HG03457 (cell line): ENCODE results near the gene DMRT1.
"Not testable (repeated sequence)": the region's sequence is repeated elsewhere in the genome, so short reads cannot be mapped to it uniquely, and the experiment has no call there.

Source experiments
- ATAC-seq: cut with Tn5 transposase; IDR thresholded peaks from one replicate; pipeline ENCODE4 v1.9.1; 2021; ENCODE audit warnings: moderate number of reproducible peaks; ENCODE audit not compliant: unreplicated experiment

Gene DMRT1

DNA sequence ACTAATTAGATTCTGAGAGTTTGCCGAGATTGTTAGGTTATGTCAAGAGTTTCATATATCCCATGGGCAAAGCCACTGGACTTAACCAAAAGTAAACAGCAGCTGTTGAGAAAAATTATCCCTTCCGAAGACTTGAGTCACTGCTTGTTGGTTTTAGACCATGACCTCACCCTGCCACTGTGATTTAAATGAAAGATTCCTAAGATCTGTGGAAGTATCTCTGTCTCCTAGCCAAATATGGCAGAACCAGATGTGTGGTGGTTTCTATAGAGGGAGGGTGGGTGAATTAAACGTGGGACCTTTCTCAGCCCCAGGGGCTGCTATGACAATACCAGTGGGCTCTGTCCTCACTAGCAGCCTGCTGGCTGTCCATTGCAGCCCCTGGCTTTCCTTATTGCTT lies 154.3 kb downstream of the DMRT1 start:
- no peak for ATAC-seq

DNA sequence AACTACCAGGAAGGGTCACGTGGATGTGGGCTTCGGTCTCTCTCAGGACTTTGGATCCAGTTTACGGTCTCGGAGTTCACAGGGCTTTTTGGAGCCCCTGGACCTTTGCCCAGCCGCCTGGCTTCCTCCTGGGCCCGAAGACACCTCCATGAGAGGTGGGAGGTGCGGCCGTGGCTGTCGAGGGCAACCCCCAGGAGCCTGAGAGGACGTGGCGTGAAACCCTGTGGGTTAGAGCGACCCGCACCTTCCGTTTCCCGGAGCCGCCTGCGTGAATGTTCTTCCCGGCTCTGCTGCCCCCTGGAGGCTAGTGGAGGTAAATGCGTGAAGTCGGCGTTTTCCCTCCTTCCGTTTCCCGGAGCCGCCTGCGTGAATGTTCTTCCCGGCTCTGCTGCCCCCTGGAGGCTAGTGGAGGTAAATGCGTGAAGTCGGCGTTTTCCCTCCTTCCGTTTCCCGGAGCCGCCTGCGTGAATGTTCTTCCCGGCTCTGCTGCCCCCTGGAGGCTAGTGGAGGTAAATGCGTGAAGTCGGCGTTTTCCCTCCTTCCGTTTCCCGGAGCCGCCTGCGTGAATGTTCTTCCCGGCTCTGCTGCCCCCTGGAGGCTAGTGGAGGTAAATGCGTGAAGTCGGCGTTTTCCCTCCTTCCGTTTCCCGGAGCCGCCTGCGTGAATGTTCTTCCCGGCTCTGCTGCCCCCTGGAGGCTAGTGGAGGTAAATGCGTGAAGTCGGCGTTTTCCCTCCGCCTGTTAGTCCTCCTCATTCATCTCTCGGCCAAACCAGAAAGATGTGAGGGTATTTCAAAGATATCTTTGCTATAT lies 157.0 kb downstream of the DMRT1 start:
- not testable (repeated sequence) for ATAC-seq

DNA sequence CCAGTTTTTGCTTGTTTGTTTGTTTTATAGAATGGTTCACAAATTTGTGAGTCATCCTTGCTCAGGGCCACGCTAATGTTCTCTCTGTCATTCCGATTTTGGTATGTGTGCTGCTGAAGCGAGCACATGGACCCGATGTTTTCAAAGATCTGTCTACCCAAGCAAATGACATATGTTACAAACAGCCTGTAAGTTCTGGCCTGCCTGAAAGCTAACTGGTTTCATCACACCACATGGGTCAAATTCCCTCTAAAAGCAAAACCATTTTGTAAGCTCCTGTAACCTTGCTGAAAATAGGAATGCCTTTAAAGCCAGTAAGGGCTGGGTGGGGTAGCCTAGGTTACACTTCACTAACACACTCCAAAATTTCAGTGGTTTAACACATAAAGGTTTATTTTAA lies 160.3 kb downstream of the DMRT1 start:
- ATAC-seq = no peak

DNA sequence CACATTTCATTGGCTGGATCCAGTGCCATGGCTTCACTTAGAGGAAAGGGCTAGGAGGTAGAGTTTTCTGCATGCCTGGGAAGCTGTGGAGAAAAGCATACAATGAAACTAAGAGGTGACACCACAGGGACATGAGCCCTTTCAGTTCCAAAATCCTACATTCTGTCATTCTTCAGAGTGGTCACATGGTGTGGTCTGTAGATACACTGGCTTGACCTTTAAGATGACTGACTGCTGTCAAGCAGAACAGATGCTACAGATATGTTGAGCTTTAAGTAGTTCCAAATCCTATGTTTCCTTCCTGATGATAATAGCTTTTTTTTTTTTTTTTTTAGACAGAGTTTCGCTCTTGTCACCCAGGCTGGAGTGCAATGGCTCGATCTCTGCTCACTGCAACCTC lies 161.2 kb downstream of the DMRT1 start:
- no peak for ATAC-seq

DNA sequence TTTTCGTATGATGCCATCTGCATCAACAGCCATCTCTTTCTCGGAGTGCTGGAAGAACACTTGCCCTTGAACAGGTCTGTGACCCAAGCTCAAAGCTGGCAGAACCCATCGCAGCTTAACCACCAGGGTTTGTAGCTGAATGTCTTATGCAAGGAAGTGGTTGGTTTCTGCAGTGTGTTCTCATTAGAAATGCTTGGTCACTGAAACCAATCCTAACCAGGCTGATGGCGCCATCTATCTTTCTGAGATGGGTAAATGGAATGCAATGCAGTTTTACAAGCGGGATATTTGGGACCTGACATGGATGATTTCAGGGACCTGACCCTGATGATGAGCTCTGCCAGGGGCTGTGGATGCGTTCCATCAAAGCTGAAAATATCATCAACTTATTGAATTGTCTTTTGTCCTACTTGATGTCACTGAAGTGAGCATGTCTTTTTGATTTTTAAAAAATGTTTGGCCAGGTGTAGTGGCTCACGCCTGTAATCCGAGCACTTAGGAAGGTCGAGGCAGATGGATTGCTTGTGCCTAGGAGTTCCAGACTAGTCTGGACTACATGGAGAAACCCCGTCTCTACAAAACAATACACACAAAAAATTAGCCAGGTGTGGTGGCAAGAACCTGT lies 163.7 kb downstream of the DMRT1 start:
- no peak for ATAC-seq

DNA sequence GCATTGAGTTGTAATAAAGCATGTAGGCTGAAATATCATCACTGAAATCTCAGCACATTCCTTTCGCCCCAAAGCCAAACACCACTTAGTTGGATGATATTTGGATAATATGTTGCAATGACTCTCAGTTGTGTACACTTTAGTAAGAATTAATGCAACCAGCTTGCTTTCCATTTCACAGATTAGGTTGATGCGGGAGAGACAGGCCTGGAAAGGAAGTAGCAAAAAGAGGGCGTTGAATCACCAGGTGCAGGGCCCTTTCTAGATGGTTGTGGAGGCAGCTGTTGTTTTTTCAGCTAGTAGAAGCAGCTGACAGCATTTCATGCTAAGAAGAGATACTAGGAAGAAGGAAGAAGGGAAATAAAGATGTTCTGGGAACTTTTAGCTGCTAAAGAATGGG lies 165.8 kb downstream of the DMRT1 start:
- no peak for ATAC-seq

DNA sequence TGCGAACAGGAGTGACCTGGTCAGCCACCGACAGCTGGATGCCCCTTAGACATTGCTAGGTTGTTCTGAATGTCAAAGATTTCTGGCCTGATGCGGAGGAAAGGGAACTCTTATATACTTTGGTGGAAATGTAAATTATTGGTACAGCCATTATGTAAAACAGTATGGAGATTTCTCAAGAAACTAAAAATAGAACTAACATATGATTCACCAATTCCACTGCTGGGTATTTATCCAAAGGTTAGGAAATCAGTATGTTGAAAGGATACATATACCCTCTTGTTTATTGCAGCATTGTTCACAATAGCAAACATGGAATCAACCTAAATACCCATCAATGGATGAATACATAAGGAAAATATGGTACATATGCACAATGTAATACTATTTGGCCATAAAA lies 166.7 kb downstream of the DMRT1 start:
- no peak for ATAC-seq

DNA sequence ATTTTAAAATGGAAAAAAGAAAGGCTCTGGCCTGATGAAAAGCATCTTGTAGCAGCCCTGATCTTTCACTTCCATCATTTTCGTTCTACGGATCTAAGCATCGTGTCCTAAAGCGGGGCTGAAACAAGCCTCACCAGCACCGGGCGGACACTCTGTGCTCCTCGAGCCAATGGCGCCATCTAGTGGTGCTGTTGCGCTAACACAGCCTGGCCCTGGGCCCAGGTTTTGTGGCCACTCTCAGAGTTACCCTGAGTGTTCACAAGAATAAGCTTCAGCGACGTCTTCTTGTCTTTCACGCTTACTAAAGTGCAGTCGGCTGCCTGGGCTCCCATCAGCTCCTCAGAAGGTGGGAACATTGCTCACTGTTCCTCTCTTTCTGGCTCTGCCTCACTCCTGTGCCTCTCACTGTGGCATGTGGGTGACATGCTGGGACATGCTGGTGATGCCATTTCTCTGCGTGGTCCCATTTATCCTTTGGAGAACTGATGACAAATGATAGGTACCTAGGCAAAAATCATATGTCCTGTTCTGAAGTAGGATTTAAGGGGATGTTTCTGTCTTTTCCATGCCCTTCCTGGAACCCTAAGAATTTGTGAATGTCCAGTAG lies 167.7 kb downstream of the DMRT1 start:
- peak; percentile 96 for ATAC-seq

DNA sequence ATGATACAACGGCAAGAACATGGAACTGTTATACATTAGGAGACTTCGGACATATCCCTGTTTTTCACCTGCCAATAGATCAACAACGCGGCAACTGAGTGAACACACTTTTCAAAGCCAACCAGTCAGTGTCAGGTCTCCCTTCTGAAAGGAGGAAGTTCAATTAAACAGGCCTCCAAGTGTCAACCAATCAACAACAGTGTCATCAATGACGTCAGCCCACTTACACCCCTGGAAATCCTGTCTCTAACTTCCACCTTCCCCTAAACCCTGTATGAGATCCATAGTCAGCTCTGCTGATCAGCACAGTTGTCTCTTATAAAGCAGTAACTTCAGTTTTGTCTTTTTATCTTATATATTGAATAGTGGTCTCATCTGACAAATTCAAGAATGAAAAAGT lies 171.5 kb downstream of the DMRT1 start:
- ATAC-seq = no peak

DNA sequence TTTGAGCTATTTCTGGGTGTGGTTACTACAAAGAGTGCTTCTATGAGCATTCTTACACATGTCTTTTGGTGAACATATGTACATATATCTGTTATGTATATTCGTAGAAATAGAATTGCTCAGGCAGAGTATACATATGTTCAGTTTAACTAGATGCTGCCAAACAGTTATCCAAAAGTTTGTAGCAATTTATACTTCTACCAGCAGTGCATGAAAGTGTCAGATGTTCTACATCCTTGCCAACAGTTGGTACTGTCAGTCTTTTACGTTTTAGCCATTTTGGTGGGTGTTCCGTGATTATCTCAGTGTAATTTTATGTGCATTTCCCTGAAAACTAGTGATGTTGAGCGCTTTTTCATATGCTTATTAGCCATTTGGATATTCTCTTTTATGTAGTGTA lies 172.7 kb downstream of the DMRT1 start:
- no peak for ATAC-seq

DNA sequence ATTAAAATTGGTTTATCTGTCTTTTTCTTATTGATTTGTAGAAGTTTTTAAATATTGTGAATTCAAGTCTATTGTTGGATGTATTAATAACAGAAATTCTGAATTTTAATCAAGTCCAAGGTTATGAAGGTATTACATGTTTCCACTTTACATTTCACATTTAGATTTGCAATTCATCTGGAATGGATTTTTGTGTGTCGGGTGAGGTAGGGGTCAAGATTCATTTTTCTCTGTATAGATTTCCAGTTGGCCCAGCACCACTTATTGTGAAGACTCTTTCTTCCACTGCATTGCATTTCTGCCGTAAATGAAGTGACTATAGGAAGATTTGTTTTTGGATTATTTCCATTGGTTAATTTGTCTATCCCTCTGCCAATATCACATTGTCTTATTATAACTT lies 173.1 kb downstream of the DMRT1 start:
- no peak for ATAC-seq

DNA sequence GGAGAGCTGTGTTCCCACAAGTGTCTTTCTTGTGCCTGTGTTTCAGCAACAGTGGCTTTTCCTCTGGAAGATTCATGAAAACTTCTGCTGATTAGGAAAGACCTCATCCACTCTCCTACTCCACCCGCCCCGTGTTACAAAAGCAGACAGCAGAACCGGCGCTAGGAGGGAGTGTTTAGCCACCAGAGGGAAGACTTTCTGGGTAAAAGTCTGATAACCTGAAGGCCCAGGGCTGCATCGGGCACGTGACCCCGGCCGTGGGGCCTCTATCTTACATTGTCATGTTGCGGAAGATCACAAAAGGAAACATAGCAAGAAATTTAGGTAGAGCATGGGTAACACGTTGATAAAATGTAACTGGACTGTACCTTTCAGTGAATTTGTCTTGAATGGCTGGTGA lies 176.6 kb downstream of the DMRT1 start:
- ATAC-seq = no peak
